OCI-LY7 (cell line): ENCODE measurements around the gene RNASE1.

Experiments
- EZH2phosphoT487 ChIP-seq: fragments of 200-600 bp; sonication (generic); IDR thresholded peaks from 2 replicates; pipeline ENCODE4 v1.6.1; 2018; ENCODE audit warnings: low read depth, borderline replicate concordance, mild to moderate bottlenecking, mixed run types, antibody characterized with exemption, low read length, moderate library complexity, mixed read lengths
- TF ChIP-seq, protein P1 (sequence below): fragments of 200-600 bp; sonication (generic); conservative IDR thresholded peaks from 2 replicates; pipeline ENCODE4 v1.5.1; 2014; ENCODE audit warnings: mild to moderate bottlenecking, antibody characterized with exemption, low read length, moderate library complexity, mixed read lengths

DNA sequence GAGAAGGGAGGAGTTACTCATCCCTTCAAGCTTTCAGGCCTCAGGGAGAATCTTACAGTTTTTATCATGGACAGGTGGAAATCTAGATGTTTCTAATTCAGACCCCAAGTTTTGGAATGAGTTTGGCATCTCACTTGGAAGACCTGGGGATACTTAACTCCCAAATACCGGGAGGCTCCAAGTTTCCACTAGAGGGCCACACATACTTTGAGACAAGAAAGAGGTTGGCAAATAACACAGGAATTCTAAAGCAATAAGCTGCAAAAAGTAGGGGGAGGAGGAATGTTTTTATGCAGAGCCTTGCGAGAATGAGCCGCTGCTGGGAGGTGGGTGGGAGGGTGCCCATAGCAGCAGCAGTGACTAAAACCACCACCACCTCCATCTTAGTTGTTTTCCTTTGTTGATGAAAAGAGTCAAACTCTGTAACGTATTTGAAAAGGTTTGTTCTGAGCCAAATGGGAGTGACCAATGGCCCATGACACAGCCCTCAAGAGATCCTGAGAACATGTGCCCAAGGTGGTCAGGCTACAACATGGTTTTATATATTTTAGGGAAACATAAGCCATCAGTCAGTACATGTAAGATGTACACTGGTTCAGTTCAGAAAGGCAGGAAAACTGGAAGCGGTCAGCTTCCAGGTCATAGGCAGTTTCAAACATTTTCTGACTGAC is 34.2 kb upstream of the RNASE1 start:
- no peak for TF ChIP-seq EZH2phosphoT487
- TF ChIP-seq, protein P1, sequence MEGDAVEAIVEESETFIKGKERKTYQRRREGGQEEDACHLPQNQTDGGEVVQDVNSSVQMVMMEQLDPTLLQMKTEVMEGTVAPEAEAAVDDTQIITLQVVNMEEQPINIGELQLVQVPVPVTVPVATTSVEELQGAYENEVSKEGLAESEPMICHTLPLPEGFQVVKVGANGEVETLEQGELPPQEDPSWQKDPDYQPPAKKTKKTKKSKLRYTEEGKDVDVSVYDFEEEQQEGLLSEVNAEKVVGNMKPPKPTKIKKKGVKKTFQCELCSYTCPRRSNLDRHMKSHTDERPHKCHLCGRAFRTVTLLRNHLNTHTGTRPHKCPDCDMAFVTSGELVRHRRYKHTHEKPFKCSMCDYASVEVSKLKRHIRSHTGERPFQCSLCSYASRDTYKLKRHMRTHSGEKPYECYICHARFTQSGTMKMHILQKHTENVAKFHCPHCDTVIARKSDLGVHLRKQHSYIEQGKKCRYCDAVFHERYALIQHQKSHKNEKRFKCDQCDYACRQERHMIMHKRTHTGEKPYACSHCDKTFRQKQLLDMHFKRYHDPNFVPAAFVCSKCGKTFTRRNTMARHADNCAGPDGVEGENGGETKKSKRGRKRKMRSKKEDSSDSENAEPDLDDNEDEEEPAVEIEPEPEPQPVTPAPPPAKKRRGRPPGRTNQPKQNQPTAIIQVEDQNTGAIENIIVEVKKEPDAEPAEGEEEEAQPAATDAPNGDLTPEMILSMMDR = peak; percentile 51
